NB4 (cell line): ENCODE measurements around the gene CACNA2D3.

Source experiments
- MAX ChIP-seq: IDR thresholded peaks from 2 replicates; pipeline ENCODE4 v1.6.1; 2011; ENCODE audit warnings: low read depth, low read length
- POLR2A ChIP-seq: IDR thresholded peaks from 2 replicates; pipeline ENCODE4 v1.6.1; 2011; ENCODE audit warnings: mild to moderate bottlenecking; ENCODE audit not compliant: insufficient read length; ENCODE audit errors: extremely low read depth

GRCh38 chr3:54168451-54168850 is 46.1 kb downstream of the CACNA2D3 start:
- no peak for TF ChIP-seq MAX
- TF ChIP-seq POLR2A = no peak
